ENCODE data around the gene FAM217A. TPM values are rescaled to one million over a fixed set of nuclear protein-coding genes. Genes with fewer than 3 reads are reported as not detected.

The FAM217A gene
- total and polyA plus RNA-seq, 3 experiments from 2014 or later = not detected

DNA sequence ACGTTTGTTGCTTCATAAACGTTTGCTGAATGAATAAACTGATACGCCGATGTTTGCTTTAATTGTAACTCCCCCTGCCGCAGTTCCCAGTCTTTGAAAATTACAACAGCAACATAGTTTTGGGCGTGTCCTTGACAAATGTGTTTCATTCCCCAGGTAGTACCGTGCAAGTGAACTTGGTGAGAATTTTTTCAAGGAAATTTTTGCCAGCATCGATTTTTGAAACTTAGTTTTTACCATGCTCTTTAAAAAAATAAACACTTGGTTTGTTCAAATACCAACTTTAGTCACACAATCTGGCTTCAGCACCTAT is 60.1 kb downstream of the FAM217A start:
- no peaks in the 10 kb centered on the region for H3K9me3 Mint-ChIP-seq
- peaks cover 66 to 87% (median 82%) of the 10 kb centered on the region in 3 donors for H3K4me1 Mint-ChIP-seq
- Histone ChIP-seq H3K36me3 (ENCODE audit: insufficient read depth, low read length) (no peaks in the 10 kb centered on the region), H3K9me3 (ENCODE audit: low read length) (no peaks in the 10 kb centered on the region), H3K27ac (ENCODE audit: low read depth, low read length) (peak overlapping the region; percentile 93), H3K4me1 (ENCODE audit: insufficient read depth, low read length) (peaks cover 62% of the 10 kb centered on the region), H3K4me3 (ENCODE audit: low read length) (peak overlapping the region; percentile 74), H3K27me3 (ENCODE audit: insufficient read depth, low read length, poor library complexity, severe bottlenecking) (no peaks in the 10 kb centered on the region)
- CTCF ChIA-PET = interaction anchor here (1.2 to 2.5 kb wide), 6 partner anchors 11 to 170 kb away, joined by 3 to 11 read pairs (median 6); partner anchors contain the start of genes ECI2 and FAM50B
- peak overlapping the region; percentile 95 to 100 (median 98) for H3K27ac Mint-ChIP-seq
- POLR2A ChIA-PET = interaction anchor here (0.6 to 1.7 kb wide), 3 partner anchors 117 to 1873 kb away, joined by 4 to 16 read pairs (median 13); partner anchors contain the start of genes ECI2 and FAM50B
- peak overlapping the region; percentile 90 to 98 (median 96) for H3K4me3 Mint-ChIP-seq
- DNase-seq = no peak
- peaks cover 0 to 40% (median 0%) of the 10 kb centered on the region in 3 donors for H3K36me3 Mint-ChIP-seq
- H3K27me3 Mint-ChIP-seq = no peaks in the 10 kb centered on the region

Other genes with a start within 250 kb of the FAM217A start
- gene FAM50B, start 229.8 kb downstream of the FAM217A start, total RNA-seq = 1 to 10 TPM; 7.3 to 7.5 TPM
- gene FAM50B, start 229.8 kb downstream of the FAM217A start, polyA plus RNA-seq = 10.3 TPM
- 10 to 100 TPM; 28.7 to 29.5 TPM for gene ECI2, start 56.4 kb upstream of the FAM217A start, total RNA-seq
- 84.3 TPM for gene ECI2, start 56.4 kb upstream of the FAM217A start, polyA plus RNA-seq

All from CD8-positive, alpha-beta memory T cell (primary cell).